NCI-H82 (cell line): ENCODE measurements around the gene RNF135.
"Not testable (repeated sequence)": the region's sequence is repeated elsewhere in the genome, so short reads cannot be mapped to it uniquely, and the experiment has no call there.

Experiments
- DNase-seq: peaks from one replicate; lab custom pipeline; 2025; lab: John Stamatoyannopoulos, UW

The RNF135 gene, protein sequence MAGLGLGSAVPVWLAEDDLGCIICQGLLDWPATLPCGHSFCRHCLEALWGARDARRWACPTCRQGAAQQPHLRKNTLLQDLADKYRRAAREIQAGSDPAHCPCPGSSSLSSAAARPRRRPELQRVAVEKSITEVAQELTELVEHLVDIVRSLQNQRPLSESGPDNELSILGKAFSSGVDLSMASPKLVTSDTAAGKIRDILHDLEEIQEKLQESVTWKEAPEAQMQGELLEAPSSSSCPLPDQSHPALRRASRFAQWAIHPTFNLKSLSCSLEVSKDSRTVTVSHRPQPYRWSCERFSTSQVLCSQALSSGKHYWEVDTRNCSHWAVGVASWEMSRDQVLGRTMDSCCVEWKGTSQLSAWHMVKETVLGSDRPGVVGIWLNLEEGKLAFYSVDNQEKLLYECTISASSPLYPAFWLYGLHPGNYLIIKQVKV

DNA sequence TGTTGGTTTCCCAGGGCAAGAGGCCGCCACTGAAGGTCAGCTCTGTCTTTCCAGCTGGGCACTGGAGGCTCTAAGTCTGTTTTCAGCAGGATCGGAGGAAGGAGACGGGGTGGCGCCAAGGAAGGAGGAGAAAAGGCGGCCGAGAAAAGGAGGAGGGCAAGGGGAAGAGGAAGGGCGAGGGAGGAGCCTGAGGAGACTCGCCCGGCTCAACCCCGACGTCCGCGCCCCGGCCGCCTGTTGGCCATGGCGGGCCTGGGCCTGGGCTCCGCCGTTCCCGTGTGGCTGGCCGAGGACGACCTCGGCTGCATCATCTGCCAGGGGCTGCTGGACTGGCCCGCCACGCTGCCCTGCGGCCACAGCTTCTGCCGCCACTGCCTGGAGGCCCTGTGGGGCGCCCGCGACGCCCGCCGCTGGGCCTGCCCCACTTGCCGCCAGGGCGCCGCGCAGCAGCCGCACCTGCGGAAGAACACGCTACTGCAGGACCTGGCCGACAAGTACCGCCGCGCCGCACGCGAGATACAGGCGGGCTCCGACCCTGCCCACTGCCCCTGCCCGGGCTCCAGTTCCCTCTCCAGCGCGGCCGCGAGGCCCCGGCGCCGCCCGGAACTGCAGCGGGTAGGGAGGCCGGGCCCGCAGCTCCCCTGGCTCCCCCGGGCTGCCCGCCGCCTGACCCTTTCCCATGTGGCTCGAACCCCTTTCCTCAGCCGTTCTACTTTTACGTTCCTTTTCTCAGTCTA lies at the start of gene RNF135:
RNF135 (plus strand) TSS at position 209 of the 737 bp plus-strand sequence; CDS start at position 244, 35 bp downstream.
- peak; percentile 88 for DNase-seq

DNA sequence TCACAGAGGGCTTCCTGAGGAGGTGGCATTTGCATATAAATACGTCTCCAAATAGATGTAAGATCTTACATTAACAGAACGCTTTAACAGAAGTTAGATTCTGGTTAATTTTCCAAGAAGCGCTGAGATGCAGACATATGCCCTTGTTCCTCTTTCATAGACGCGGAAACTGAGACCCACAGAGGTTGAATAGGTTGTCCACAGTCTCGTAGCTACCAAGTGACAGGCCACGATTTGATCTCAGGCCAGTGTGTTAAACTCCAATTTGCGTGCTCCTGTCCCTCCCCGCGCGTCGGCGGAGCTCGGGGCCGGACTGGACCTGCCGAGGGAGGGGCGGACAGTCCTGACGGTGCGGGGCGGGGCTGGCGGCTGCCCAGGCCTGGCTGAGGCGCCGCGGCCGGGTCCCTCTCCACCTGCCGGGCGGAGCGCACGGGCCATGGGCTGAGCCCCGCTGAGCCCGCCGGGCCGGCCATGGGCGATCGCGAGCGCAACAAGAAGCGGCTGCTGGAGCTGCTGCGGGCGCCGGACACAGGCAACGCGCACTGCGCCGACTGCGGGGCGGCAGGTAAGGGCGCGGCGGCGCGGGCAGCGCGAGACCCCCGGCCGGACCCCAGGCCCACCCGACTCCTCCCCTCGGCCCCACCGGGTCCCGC lies 49.2 kb upstream of the RNF135 start, which contains the start of gene ADAP2:
ADAP2 (plus strand) TSS at position 402 of the 653 bp plus-strand sequence; CDS start at position 472, 70 bp downstream.
- DNase-seq = no peak

DNA sequence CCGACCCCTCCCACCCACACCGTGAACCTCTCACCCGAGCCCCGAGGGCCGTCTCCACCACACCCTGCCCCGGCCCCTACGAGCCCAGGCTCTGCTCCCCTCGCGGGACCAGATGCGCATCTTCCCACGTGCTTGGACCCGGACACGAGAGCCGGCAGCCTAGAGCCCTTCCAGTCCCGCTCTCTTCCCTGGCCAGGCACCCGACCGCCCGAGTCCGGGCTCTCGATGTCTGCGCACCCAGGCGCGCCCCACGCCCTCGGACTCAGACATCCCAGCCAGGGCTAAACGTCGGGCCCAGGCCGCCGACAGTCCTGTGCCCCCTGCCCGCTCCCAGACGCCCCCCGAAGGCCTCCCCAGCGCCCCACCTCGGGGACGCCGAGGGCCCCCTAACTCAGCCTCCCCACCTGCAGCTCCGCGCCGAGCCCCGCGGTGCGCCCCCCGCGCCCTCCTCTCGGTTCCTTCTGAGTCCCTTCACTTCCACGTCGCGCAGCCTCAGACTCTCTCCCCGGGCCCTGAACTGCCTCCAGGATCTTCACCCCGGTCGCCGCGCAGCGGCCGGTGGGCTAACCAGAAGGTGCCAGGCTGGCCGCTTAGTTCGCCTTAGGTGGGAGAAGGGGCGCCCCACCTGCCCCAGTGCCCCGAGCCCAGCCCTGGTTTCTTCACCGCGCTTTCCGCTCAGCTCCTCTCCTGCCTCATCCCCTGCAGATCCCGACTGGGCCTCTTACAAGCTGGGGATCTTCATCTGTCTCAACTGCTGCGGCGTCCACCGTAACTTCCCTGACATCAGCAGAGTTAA lies 48.4 kb upstream of the RNF135 start:
- DNase-seq = no peak

DNA sequence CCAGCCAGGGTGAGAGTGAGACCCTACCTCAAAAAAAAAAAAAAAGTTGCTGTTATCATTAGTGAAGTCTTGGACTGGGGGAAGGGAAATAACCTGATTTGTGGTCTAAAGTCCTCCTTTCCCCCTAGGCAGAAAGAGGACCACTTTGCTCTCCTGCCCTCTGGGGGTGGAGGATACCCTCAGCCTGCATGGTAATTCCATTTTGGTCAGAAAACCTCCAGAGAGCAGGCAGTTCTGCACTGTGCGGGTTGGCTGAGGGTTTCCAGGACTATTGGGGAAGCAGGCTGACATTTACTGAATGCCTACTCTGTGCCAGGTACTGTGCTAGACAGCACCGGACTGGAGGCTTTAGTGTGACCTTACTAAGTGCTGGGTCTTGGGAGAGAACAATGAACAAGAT lies 46.5 kb upstream of the RNF135 start:
- DNase-seq = no peak

DNA sequence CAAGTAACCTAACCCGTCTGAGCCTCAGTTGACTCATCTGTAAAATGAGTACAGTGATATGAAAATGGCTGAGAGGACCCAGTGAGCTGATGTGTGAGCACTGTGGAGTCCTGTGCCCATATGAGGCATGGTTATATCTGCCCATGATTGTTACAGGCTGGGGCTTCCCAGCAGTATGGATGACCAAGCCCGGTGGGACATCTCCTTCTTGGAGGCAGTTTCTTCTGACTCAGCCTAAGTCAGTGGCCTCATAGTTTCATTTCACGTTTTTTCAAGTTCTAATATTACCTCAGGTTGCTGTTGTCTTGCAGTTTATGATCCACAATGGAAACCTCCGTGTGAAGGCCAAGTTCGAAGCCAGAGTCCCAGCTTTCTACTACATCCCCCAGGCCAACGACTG lies 44.3 kb upstream of the RNF135 start:
- DNase-seq = no peak

DNA sequence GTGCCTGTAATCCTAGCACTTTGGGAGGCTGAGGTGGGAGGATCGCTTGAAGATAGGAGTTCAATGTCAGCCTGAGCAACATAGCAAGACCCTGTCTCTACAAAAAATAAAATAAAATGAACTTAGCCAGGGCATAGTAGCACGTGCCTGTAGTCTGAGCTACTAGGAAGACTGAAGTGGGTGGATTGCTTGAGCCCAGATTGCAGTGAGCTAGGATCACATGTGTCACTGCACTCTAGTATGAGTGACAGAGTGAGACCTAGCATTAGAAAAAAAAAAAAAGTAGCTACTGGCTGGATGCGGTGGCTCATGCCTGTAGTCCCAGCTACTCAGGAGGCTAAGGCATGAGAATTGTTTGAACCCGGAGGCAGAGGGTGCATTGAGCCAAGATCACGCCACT lies 43.1 kb upstream of the RNF135 start:
- DNase-seq = no peak

DNA sequence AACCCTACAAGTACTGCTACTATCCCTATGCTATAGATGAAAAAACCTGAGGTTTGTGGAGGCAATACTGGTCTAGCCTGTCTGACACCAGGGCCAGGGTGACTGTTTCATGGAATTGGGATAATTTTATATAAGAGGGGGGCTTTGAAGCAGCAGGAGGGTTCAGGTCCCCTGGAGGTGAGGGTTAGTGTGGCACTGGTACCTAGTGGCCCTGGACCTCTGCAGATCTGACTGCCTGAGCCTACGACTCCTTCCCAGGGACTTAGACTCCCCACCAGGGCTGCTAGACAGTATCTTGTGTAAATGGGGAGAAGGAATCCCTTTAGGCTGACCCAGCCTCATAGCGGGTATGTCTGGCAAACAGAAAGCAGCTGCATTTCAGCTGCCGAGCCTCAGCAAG lies 42.3 kb upstream of the RNF135 start:
- no peak for DNase-seq

DNA sequence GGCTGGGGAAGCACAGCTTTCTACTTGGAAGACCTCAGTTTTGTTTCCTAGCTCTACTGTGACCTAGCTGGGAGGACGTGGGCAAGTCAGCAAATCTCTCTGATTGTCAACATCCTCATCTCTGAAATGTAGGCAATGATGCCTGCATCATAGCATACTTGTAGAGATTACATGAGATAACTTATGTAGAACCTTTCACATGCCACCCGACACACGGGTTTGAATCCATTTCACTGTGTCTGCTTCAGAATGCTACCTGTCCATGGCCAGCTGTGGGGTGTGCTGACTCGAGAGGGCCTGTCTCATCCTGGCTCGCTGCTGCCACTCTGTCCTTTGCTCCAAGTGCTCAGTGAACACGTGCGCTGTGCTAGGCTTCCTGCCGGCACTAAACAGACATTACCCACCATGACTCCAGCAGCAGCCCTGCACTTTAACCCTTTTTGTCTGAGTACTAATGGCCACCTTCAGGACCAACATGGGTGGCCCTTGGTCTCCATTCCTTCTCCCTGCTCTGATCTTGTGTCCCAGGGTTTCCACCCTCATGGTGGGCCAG lies 41.7 kb upstream of the RNF135 start:
- no peak for DNase-seq

DNA sequence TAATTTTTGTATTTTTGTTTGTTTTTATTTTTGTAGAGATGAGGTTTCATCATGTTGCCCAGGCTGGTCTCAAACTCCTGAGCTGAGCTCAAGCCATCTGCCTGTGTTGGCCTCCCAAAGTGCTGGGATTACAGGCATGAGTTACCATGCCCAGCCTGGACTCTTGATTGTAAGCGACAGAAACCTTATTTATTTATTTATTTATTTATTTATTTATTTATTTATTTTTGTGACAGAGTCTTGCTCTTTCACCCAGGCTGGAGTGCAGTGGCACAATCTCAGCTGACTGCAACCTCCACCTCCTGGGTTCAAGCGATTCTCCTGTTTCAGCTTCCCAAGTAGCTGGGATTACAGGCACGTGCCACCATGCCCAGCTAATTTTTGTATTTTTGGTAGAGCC lies 41.0 kb upstream of the RNF135 start:
- DNase-seq = not testable (repeated sequence)

DNA sequence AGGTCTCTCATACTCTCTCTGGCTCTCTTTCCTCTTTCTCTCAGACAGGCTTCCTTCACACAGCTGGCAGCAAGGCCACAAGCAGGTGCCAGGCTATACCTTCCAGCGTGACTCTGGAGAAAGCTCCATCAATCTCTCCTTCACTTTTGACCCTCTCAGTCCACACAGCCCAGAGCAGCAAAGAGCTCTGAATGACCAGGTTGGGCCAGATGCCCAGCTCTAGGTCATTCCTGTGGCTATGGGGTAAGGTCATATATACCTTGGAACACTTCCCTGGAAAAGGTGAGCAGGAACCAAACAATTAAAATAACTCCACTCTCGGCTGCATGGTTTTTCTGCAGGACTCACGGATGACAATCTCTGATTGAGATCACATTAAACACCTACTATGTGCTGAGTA lies 40.3 kb upstream of the RNF135 start:
- DNase-seq = no peak

DNA sequence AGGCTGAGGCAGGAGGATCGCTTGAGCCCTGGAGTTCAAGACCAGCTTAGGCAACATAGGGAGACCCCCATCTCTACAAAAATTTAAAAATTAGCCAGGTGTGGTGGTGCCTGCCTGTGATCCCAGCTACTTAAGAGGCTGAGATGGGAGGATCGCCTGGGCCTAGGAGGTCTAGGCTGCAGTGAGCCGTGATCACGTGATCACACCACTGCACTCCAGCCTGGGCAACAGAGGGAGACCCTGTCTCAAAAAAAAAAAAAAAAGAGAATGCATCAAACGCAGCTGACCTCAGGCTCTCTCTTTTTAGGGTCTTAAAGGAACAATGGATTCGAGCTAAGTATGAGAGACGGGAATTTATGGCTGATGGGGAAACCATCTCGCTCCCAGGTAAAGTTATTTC lies 39.3 kb upstream of the RNF135 start:
- not testable (repeated sequence) for DNase-seq

DNA sequence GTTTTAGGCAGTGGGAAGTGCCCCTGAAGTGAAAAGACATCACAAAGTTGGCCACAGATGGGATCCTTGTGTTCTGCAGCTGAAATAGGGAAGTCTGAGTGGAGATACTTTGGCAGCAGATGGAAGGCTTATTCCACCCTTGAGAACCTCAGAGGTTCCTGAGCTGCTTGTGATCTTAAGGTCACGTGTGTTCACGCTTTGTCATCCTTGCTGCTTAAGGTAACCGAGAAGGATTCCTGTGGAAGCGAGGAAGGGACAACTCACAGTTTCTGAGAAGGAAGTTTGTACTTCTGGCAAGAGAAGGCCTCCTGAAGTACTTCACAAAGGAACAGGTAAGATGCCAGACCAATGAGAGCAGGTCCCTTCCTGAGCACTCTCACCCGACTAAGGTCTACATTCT lies 36.9 kb upstream of the RNF135 start:
- peak; percentile 31 for DNase-seq

DNA sequence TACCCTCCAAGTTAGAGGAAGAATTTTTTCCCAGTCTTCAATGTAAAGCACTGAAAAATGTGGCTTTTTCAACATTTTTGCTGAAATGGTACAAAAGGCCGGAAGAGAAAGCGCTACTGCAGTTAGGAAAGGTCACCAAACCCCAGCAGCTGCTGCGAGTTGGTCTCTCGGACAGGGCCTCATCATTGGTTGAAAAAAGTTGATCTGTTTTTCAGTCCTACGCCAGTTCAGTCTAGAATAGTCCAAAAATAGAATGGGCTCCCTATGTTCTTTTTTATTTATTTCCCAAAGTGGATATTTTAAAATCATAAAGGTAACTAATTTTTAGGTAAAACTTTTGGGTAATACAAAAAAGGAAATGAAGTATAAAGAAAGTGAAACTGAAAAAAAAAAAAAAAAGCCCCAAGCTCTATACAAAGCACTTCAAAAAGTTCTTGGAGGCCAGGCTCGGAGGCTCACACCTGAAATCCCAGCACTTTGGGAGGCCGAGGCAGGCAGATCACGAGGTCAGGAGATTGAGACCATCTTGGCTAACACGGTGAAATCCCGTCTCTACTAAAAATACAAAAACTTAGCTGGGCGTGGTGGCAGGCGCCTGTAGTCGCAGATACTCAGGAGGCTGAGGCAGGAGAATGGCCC lies 31.7 kb upstream of the RNF135 start:
- DNase-seq = no peak

DNA sequence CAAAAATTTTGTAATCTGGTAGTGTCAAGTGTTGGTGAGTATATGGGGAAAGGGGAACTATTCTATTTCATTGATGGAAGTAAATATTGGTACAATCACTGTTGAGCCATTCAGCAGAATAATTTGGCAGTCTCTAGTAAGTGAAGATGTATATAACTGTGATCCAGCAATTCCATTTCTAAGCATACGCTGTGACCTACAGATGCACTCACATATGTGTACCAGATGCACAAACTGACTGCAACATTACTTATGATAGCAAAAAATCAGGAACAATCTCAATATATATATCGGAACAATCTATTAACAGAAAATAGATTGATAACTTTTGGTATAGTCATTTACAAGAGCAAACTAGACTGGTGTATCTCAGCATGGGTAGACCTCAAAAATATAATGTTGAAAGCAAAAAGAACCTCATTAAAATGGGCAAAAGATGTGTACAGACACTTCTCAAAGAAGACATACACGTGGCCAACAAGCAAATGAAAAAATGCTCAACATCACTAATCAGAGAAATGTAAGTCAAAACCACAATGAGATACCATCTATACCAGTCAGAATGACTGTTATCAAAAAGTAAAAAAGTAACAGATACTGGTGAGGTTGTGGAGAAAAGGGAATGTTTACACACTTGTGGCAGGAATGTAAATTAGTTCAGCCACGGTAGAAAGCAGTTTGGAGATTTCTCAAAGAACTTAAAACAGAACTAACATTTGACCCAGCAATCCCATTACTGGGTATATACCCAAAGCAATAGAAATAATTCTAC lies 28.3 kb upstream of the RNF135 start:
- no peak for DNase-seq

DNA sequence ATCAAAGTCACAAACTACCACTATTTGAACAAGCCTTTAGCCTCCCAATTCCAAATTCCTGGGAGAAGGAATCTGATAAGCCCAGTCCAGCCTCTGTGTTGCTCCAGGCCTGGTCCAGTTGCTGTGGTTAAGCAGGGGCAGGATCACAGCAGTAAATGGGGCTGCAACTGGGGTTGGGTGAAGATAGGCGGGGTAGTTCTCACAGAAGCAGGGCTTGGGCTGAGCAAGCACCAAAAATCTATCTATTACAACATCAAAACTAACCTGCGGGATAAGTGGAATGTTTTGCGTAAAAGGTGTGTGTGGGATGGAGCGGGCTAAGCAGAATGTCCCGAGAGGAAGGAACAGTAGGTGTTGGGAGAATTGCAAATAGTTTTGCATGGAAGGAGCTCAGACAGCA lies 23.0 kb upstream of the RNF135 start:
- no peak for DNase-seq

DNA sequence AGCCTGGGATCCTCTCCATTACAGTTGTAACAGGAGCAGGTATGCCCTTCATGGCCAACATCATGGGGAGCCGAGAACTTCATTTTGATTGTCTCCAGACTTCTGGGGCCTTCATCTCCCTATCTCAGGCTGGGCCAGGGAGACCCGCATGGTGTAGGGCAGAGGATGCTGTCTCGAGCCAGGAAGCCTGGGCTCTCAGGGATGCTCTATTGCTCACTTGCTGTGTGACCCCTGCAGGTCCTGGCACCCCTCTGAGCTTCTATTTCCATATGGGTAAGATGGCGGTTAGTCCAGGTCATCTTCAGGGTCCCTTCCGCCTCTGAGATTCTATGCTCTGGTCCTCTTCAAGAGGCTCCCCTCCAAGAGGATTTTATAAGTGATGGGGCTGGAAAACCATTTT lies 20.6 kb upstream of the RNF135 start:
- DNase-seq = no peak

DNA sequence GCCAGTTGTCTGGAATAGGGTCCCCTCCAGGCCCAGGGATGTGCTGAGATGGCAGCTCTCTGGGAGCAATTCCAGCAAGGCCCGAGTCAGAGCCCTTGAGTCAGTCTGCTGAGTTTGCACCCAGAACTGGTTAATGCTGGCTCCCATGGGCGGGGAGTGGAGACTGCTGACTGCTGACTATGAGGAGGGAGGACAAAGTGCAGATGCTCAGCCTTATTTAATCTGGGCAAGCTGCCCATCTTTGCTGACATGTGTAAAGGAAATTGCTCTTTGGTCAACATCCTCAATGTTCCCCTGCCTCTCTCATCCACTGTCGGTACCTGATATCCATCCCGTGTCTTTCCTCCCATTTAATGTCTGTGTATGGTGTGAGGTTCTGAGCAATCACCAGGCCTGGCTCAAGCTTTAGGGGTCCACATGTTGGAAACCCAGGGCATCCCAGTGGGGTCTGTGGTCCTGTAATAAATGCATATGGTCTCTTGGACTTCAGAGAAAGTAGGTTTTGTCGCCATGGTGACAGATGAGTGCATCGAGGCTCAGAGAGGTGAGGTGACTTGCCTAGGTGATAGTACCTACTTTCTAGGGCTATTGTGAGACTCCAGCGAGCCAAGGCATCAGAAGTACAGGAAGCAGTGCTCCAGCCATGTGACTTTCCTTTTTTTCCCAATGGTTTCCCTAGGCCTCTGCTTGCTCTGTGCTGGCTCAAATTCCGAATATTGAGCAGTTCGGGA lies 20.0 kb upstream of the RNF135 start:
- DNase-seq = peak; percentile 11

DNA sequence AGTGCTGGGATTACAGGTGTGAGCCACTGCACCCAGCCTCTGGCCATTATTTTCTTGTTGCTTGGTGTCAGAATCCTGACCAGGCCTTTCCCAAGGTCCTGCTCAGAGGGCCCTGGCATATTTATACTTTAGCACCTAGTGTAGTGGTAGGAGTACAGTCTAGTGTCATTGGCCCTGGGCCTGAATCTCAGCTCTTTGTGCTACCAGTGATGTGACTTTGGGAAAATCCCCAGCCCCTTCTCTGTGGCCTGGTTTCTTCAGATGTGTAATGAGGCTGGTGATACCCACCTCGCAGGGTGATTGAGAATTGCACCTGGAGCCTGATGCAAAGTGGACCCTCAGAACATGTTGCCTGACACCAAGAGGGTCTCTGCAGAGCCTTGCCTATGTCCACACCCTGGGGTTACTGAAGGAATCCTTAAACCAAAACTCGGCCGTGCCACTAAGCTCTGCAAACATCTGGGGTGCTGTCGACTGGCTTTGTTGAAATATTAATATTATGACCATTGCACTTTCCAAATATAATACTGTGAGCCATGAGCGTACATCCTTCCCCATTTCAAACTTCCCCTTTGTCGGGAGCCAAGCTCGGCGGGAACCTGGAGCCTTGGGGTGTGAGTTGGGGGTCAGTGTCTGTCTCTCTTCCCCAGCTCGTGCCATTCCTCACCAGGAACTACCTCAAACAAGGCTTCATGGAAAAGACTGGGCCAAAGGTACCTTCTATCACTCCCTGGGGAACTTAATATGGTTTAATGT lies 18.0 kb upstream of the RNF135 start:
- no peak for DNase-seq
